ENCODE results near the gene GNAO1.

Gene GNAO1

DNA sequence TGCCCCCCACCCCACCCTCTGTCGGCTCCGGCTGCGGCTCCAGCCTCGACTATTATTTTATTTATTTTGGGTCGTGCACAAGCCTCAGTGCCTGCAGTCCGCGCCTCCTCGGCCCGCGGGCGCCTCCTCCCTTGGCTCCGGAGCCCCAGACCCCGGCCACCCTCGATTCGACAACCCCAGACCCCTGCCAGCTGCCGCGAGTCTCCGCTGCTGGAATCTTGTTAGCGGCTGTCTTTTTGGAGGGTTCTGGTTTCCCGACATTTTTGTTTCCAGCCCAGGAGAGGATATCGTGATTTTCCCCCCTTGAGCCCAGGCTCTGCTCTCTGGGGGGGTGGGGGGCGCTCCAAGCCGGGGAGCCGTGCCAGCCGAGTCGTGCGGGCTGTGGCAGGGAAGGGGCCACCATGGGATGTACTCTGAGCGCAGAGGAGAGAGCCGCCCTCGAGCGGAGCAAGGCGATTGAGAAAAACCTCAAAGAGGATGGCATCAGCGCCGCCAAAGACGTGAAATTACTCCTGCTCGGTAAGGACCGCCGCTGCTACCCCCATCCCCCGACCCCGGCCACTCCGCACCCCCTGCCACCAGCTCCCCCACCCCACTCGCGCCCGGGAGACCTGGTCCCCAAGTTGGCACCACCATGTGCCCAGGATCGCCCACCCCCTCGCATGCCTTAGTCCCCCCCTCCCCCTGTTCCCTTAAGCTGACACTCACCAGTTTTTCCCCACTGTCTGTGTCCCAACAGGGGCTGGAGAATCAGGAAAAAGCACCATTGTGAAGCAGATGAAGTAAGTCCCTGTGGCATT, 746 bp downstream of the GNAO1 start:
- peaks cover 2% of the 10 kb centered on the region for H3K36me3 Mint-ChIP-seq
- peaks cover 93% of the 10 kb centered on the region for H3K27me3 Mint-ChIP-seq
- peaks cover 37% of the 10 kb centered on the region for H3K4me1 Mint-ChIP-seq
- DNase-seq, result no peak
- CTCF ChIA-PET, result interaction anchor here (0.7 to 1.1 kb wide), 2 partner anchors 10 to 80 kb away, joined by 3 to 4 read pairs; no protein-coding TSS in a partner anchor
- no peaks in the 10 kb centered on the region for H3K9me3 Mint-ChIP-seq
- peak overlapping the region; percentile 5 for H3K27ac Mint-ChIP-seq
- peak overlapping the region; percentile 73 for H3K4me3 Mint-ChIP-seq

DNA sequence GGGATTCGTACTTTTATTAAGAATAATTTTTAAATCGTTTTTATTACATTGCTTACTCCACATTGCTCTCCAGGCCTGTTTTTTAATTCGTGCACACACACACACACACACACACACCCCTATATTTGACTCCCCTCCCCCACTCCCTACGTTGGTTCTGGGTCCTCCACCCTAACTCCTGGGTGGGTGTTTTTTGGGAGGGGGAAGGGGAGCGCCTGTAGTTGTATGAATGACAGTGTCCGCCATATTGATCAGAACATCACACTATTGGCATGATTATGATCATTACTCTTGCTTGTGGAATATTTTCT, 1.3 kb downstream of the GNAO1 start:
- Mint-ChIP-seq H3K27ac (peak overlapping the region; percentile 13), H3K36me3 (peaks cover 6% of the 10 kb centered on the region), H3K27me3 (peaks cover 93% of the 10 kb centered on the region), H3K4me3 (peak overlapping the region; percentile 73), H3K4me1 (peaks cover 37% of the 10 kb centered on the region), H3K9me3 (no peaks in the 10 kb centered on the region)
- CTCF ChIA-PET, result interaction anchor here (0.7 kb wide), 1 partner anchor 79 kb away, joined by 3 read pairs; no protein-coding TSS in a partner anchor
- DNase-seq, result no peak

DNA sequence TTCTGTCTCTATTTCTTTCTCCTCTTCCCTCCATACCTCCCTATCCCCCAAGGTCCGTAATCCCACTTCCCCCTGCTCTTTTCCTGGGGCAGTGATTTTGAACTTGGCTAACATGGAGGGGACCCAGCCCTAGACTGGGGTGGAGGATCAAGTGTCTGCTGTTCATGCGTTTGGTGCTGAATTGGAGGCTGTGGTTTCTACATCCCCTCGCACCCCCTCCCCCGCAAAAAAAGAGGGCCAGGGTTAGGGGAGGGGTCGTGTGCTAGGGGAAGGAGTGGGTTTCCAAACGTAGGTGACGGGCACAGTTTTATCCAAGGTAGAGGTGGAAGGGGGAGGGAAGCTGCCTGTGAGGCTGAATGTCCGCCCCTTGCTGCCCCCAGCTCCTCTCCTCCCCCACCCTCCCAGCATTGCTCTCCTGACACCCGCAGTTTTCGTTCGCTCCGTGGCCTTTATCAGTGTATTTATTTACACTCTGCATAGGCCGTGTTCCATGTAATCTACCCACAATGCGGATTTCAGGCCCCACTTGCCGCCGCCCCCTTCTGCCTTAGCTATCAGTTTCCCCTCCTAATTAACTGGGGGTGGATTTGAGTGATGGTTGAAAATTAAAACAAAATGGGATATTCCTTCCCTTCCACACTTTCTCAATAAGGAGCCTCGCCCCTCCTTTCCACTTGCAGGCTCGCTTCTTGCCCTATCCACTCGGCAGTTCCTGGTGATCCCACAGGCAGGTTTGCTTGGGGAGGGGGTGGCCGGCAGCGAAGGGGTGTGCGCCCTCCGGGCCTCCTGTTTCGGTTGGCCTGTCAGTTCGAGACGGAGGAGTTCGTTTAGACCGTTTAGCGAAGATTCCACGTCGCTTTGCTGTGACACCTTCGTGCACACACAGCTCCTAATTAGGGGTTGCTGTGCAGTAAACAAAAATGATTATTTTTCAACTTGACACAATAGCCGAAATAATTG, 2.0 kb downstream of the GNAO1 start:
- H3K9me3 Mint-ChIP-seq, result no peaks in the 10 kb centered on the region
- H3K27me3 Mint-ChIP-seq, result peaks cover 90% of the 10 kb centered on the region
- peak overlapping the region; percentile 73 for H3K4me3 Mint-ChIP-seq
- CTCF ChIA-PET, result no interaction called here
- peak overlapping the region; percentile 12 for H3K27ac Mint-ChIP-seq
- peaks cover 37% of the 10 kb centered on the region for H3K4me1 Mint-ChIP-seq
- DNase-seq, result no peak
- H3K36me3 Mint-ChIP-seq, result peaks cover 7% of the 10 kb centered on the region

- Mint-ChIP-seq H3K4me1 (peaks cover 37% of the 10 kb centered on the region), H3K27me3 (peaks cover 84% of the 10 kb centered on the region), H3K27ac (peak overlapping the region; percentile 12), H3K4me3 (peak overlapping the region; percentile 47), H3K9me3 (no peaks in the 10 kb centered on the region), H3K36me3 (peaks cover 9% of the 10 kb centered on the region)
- peak; percentile 84 for DNase-seq
- CTCF ChIA-PET, result no interaction called here
Measured at GRCh38 chr16:56193951-56194726, 2.9 kb downstream of the GNAO1 start.

- Mint-ChIP-seq H3K4me1 (peaks cover 33% of the 10 kb centered on the region), H3K36me3 (peaks cover 9% of the 10 kb centered on the region), H3K27me3 (peaks cover 74% of the 10 kb centered on the region), H3K4me3 (no peak overlapping the region), H3K27ac (no peak overlapping the region), H3K9me3 (no peaks in the 10 kb centered on the region)
- CTCF ChIA-PET, result no interaction called here
- no peak for DNase-seq
Measured at GRCh38 chr16:56195151-56195550, 3.9 kb downstream of the GNAO1 start.

DNA sequence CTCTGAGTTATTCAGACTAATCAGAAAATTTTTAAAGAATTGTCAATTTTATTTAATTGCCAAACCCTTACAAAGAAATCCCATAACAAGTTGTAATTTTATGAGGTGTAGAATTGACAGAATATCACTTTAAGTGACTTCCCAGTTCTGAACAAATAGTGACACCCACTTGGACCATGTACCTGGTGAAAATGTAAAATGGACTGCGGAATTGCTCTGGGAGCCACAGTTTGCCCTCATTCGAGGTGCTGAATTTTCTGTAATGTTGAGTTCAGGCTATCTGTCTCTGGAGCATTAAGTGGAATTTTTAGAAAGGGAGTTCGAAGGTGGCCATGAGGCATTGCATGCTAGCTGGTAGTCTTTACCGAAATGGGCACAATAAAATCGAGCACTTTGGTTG, 5.1 kb downstream of the GNAO1 start:
- H3K36me3 Mint-ChIP-seq, result peaks cover 9% of the 10 kb centered on the region
- peaks cover 29% of the 10 kb centered on the region for H3K4me1 Mint-ChIP-seq
- no peak overlapping the region for H3K27ac Mint-ChIP-seq
- CTCF ChIA-PET, result no interaction called here
- H3K4me3 Mint-ChIP-seq, result no peak overlapping the region
- DNase-seq, result no peak
- H3K9me3 Mint-ChIP-seq, result no peaks in the 10 kb centered on the region
- H3K27me3 Mint-ChIP-seq, result peaks cover 63% of the 10 kb centered on the region

GRCh38 chr16:56197192-56197992, 6.1 kb downstream of the GNAO1 start:
- Mint-ChIP-seq H3K9me3 (no peaks in the 10 kb centered on the region), H3K4me1 (peaks cover 24% of the 10 kb centered on the region), H3K27ac (peak overlapping the region; percentile 20), H3K36me3 (peaks cover 9% of the 10 kb centered on the region), H3K27me3 (peaks cover 52% of the 10 kb centered on the region), H3K4me3 (no peak overlapping the region)
- CTCF ChIA-PET, result interaction anchor here (2.4 to 6.7 kb wide), 2 partner anchors 121 to 252 kb away, joined by 6 to 27 read pairs; no protein-coding TSS in a partner anchor
- DNase-seq, result no peak

DNA sequence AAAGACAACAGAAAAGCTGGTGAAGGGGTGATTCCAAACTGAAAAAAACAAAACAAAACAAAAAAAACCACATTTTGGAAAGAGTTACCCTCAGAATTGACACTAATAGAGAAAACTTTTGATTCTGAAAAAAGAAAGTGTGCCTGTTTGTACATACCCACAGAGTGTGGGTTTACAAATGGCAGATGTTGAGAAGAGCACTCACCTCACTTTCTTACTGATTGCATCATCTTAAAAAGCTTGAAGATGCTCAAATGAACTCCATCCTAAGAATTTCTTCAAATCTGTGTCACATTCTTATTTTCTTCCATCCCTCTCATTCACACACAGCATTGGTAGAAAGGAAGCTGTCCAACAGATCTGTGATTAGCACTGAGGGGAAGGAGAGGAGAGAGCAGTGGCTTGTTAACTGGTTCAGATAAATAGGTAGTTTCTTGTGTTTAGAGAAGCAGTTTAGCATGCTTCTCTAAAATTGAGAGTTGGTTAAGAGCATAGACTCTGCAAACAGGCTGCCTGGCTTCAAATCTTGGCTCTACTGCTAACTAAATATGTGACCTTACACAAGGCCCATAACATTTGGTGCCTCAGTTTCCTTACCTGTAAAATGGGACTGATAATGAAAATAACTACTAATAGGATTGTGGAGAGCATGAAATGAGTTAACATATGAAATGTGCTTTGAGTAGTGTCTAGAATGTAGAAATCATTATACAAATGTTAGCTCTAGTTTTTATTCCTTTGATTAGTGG, 6.9 kb downstream of the GNAO1 start:
- H3K9me3 Mint-ChIP-seq, result no peaks in the 10 kb centered on the region
- H3K27me3 Mint-ChIP-seq, result peaks cover 45% of the 10 kb centered on the region
- H3K4me3 Mint-ChIP-seq, result no peak overlapping the region
- peaks cover 18% of the 10 kb centered on the region for H3K4me1 Mint-ChIP-seq
- peaks cover 9% of the 10 kb centered on the region for H3K36me3 Mint-ChIP-seq
- DNase-seq, result no peak
- CTCF ChIA-PET, result interaction anchor here (0.7 to 6.7 kb wide), 3 partner anchors 14 to 253 kb away, joined by 3 to 27 read pairs (median 6); no protein-coding TSS in a partner anchor
- peak overlapping the region; percentile 62 for H3K27ac Mint-ChIP-seq

DNA sequence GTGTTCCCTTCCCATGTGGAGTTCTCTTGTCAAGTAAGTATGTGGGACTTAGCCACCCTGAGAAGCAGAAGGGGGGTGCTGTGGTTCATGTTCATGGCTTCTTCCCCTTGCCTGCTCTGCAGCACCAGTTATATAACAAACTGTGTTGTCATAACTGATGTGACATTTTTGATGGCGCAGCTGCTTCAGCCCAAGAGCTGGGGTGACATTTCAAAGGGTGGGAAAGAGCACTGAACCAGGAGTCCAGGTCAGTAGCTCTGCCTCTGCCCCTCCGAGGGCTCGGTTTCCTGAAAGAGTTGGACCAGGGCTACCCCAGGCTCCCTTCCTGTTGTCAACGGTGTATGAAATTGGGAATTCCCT, 7.4 kb downstream of the GNAO1 start:
- no peak for DNase-seq
- no peaks in the 10 kb centered on the region for H3K9me3 Mint-ChIP-seq
- H3K4me1 Mint-ChIP-seq, result peaks cover 13% of the 10 kb centered on the region
- H3K27me3 Mint-ChIP-seq, result peaks cover 39% of the 10 kb centered on the region
- CTCF ChIA-PET, result interaction anchor here (0.7 to 6.7 kb wide), 3 partner anchors 15 to 253 kb away, joined by 3 to 27 read pairs (median 6); no protein-coding TSS in a partner anchor
- peaks cover 9% of the 10 kb centered on the region for H3K36me3 Mint-ChIP-seq
- peak overlapping the region; percentile 42 for H3K27ac Mint-ChIP-seq
- no peak overlapping the region for H3K4me3 Mint-ChIP-seq

- Mint-ChIP-seq H3K4me3 (no peak overlapping the region), H3K27me3 (peaks cover 35% of the 10 kb centered on the region), H3K36me3 (peaks cover 9% of the 10 kb centered on the region), H3K4me1 (peaks cover 8% of the 10 kb centered on the region), H3K27ac (peak overlapping the region; percentile 42), H3K9me3 (no peaks in the 10 kb centered on the region)
- DNase-seq, result peak; percentile 57
- CTCF ChIA-PET, result interaction anchor here (0.7 to 6.7 kb wide), 3 partner anchors 15 to 254 kb away, joined by 3 to 27 read pairs (median 6); no protein-coding TSS in a partner anchor
Measured at GRCh38 chr16:56199164-56199563, 7.9 kb downstream of the GNAO1 start.

DNA sequence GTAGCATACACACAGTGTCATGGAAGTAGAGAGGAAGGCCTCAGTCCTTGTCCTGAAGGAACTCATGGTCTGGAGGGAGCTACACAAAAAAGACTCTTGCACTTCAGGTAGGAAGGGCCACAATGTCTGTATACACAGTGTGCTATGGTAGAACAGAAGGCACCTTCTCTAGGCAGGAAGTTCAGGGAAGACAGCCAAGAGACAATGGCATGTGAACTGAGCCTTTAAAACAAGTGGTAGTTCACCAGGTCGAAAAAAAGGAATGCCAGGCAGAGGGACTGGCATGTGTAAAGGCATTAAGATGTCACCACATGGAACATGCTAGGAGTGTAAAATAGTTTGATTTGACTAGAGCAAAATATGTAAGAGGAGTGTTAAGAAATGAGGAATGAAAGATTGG, 9.7 kb downstream of the GNAO1 start:
- Mint-ChIP-seq H3K36me3 (peaks cover 7% of the 10 kb centered on the region), H3K4me1 (no peaks in the 10 kb centered on the region), H3K9me3 (no peaks in the 10 kb centered on the region), H3K4me3 (no peak overlapping the region), H3K27me3 (peaks cover 28% of the 10 kb centered on the region), H3K27ac (no peak overlapping the region)
- no peak for DNase-seq
- CTCF ChIA-PET, result interaction anchor here (1.0 to 6.7 kb wide), 2 partner anchors 117 to 159 kb away, joined by 3 to 27 read pairs; no protein-coding TSS in a partner anchor

DNA sequence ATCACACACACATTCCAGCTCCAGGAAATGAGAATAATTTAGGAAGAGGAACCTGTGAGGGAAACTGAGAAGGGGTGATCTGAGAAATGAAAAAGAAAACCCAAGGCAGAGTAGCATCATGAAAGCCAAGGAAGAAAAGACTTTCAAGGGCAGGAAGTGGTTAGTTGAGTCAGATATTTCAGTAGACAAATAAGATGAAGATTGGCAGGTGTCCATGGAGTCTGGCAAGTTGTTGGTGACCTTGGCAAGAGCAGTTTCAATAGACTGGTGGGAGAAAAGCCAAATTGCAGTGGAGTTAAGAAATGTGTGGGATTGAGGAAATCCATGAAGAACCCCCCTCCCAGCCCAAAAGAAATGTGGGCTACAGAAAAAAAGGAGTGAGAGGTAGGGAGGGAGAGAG, 10.7 kb downstream of the GNAO1 start:
- Mint-ChIP-seq H3K27ac (no peak overlapping the region), H3K27me3 (peaks cover 28% of the 10 kb centered on the region), H3K4me3 (no peak overlapping the region), H3K36me3 (peaks cover 7% of the 10 kb centered on the region), H3K4me1 (no peaks in the 10 kb centered on the region), H3K9me3 (no peaks in the 10 kb centered on the region)
- peak; percentile 46 for DNase-seq
- CTCF ChIA-PET, result interaction anchor here (1.0 to 6.7 kb wide), 5 partner anchors 10 to 259 kb away, joined by 3 to 27 read pairs (median 4); partner anchors contain the start of gene GNAO1
